HG03442 (cell line): Measurements from ENCODE around the gene KCNG2.

Experiments used
- ATAC-seq: cut with Tn5 transposase; IDR thresholded peaks from one replicate; pipeline ENCODE4 v1.9.1; 2021; ENCODE audit warnings: mild to moderate bottlenecking, moderate library complexity; ENCODE audit not compliant: unreplicated experiment

KCNG2 gene

GRCh38 chr18:79881695-79882094 is 84.0 kb downstream of the KCNG2 start:
- ATAC-seq: no peak

- ATAC-seq: no peak
These were observed 84.9 kb downstream of the KCNG2 start for GRCh38 chr18:79882522-79883241.

- no peak for ATAC-seq
These were observed 85.9 kb downstream of the KCNG2 start for GRCh38 chr18:79883461-79884293.

GRCh38 chr18:79884294-79884962 is 86.7 kb downstream of the KCNG2 start:
- ATAC-seq: no peak

- no peak for ATAC-seq
These were observed 87.4 kb downstream of the KCNG2 start for GRCh38 chr18:79884963-79885728.

GRCh38 chr18:79887181-79888000 is 89.7 kb downstream of the KCNG2 start:
- ATAC-seq: no peak

- ATAC-seq: no peak
These were observed 90.3 kb downstream of the KCNG2 start for GRCh38 chr18:79888016-79888415.

GRCh38 chr18:79889569-79889968 is 91.8 kb downstream of the KCNG2 start:
- no peak for ATAC-seq

GRCh38 chr18:79890674-79891073 is 92.9 kb downstream of the KCNG2 start:
- no peak for ATAC-seq

- no peak for ATAC-seq
These were observed 99.0 kb downstream of the KCNG2 start for GRCh38 chr18:79896738-79897137.

- ATAC-seq: no peak
These were observed 100.3 kb downstream of the KCNG2 start for GRCh38 chr18:79897940-79898625.

- no peak for ATAC-seq
These were observed 101.3 kb downstream of the KCNG2 start for GRCh38 chr18:79898952-79899608.

- no peak for ATAC-seq
These were observed 102.1 kb downstream of the KCNG2 start for GRCh38 chr18:79899609-79900445.

GRCh38 chr18:79900610-79901570 is 103.2 kb downstream of the KCNG2 start:
- no peak for ATAC-seq

GRCh38 chr18:79901665-79902064 is 103.9 kb downstream of the KCNG2 start:
- no peak for ATAC-seq

- no peak for ATAC-seq
These were observed 104.3 kb downstream of the KCNG2 start for GRCh38 chr18:79902075-79902474.

- no peak for ATAC-seq
These were observed 104.9 kb downstream of the KCNG2 start for GRCh38 chr18:79902640-79903039.
